Activated gamma-delta T cell (primary cell): ENCODE results near the gene APP.
"Not testable (repeated sequence)": the region's sequence is repeated elsewhere in the genome, so short reads cannot be mapped to it uniquely, and the experiment has no call there.

Experiments used
- DNase-seq: peaks from one replicate; lab custom pipeline; 2025; lab: John Stamatoyannopoulos, UW

Gene APP

GRCh38 chr21:26099610-26100219 is 70.9 kb downstream of the APP start:
- DNase-seq = no peak

- no peak for DNase-seq
Observed at GRCh38 chr21:26098772-26099397, 71.7 kb downstream of the APP start.

GRCh38 chr21:26097475-26097874 is 73.1 kb downstream of the APP start:
- DNase-seq = no peak

GRCh38 chr21:26096494-26097371 is 73.8 kb downstream of the APP start:
- no peak for DNase-seq

GRCh38 chr21:26095131-26095530 is 75.4 kb downstream of the APP start:
- no peak for DNase-seq

GRCh38 chr21:26093122-26093521 is 77.4 kb downstream of the APP start:
- DNase-seq = no peak

GRCh38 chr21:26091480-26092018 is 79.0 kb downstream of the APP start:
- DNase-seq = no peak

- no peak for DNase-seq
Observed at GRCh38 chr21:26089730-26090129, 80.8 kb downstream of the APP start.

GRCh38 chr21:26087223-26087918 is 83.2 kb downstream of the APP start:
- no peak for DNase-seq

GRCh38 chr21:26085882-26086281 is 84.7 kb downstream of the APP start:
- DNase-seq = no peak

- no peak for DNase-seq
Observed at GRCh38 chr21:26085127-26085526, 85.4 kb downstream of the APP start.

- no peak for DNase-seq
Observed at GRCh38 chr21:26082549-26082948, 88.0 kb downstream of the APP start.

GRCh38 chr21:26081175-26081760 is 89.3 kb downstream of the APP start:
- not testable (repeated sequence) for DNase-seq

GRCh38 chr21:26080211-26080610 is 90.4 kb downstream of the APP start:
- no peak for DNase-seq

- DNase-seq = no peak
Observed at GRCh38 chr21:26079366-26079765, 91.2 kb downstream of the APP start.

GRCh38 chr21:26077521-26077920 is 93.0 kb downstream of the APP start:
- no peak for DNase-seq

- no peak for DNase-seq
Observed at GRCh38 chr21:26072666-26073615, 97.6 kb downstream of the APP start.

GRCh38 chr21:26070822-26071425 is 99.6 kb downstream of the APP start:
- no peak for DNase-seq

- DNase-seq = no peak
Observed at GRCh38 chr21:26070121-26070520, 100.4 kb downstream of the APP start.

GRCh38 chr21:26068776-26069175 is 101.8 kb downstream of the APP start:
- DNase-seq = no peak
